Stimulated activated CD8-positive, alpha-beta memory T cell treated with anti-CD3 and anti-CD28 coated beads, Interleukin-7, amount 100 ng/mL, for 4 hours (primary cell): ENCODE data around the gene LAMA3.
A peak's percentile ranks its signal among the peaks of the same experiment; 100 is the strongest.

Source experiments
- DNase-seq, 2 donors: peaks; one replicate each; pipeline ENCODE4 v3.0.0-alpha.2; 2020; ENCODE audit warnings: low read depth in 2 of 2

Gene LAMA3

GRCh38 chr18:23776306-23776705, 87.1 kb downstream of the LAMA3 start:
- DNase-seq, result no peak

- DNase-seq, result no peak
These were observed 89.6 kb downstream of the LAMA3 start for GRCh38 chr18:23778828-23779227.

- no peak for DNase-seq
These were observed 90.5 kb downstream of the LAMA3 start for GRCh38 chr18:23779696-23780303.

- DNase-seq, result no peak
These were observed 95.6 kb downstream of the LAMA3 start for GRCh38 chr18:23784832-23785245.

- DNase-seq, result no peak
These were observed 103.8 kb downstream of the LAMA3 start for GRCh38 chr18:23793051-23793450.

- DNase-seq, result no peak
These were observed 105.0 kb downstream of the LAMA3 start for GRCh38 chr18:23793985-23794867.

- no peak for DNase-seq
These were observed 109.0 kb downstream of the LAMA3 start for GRCh38 chr18:23798249-23798648.

- no peak for DNase-seq
These were observed 109.6 kb downstream of the LAMA3 start for GRCh38 chr18:23798824-23799223.

- no peak for DNase-seq
These were observed 110.3 kb downstream of the LAMA3 start for GRCh38 chr18:23799540-23799939.

- DNase-seq, result no peak
These were observed 111.6 kb downstream of the LAMA3 start for GRCh38 chr18:23800902-23801301.

- DNase-seq, result no peak
These were observed 113.6 kb downstream of the LAMA3 start for GRCh38 chr18:23802817-23803216.

- no peak for DNase-seq
These were observed 114.5 kb downstream of the LAMA3 start for GRCh38 chr18:23803755-23804154.

GRCh38 chr18:23805898-23806297, 116.6 kb downstream of the LAMA3 start:
- no peak for DNase-seq

GRCh38 chr18:23809415-23809814, 120.2 kb downstream of the LAMA3 start:
- no peak for DNase-seq

GRCh38 chr18:23810396-23810795, 121.1 kb downstream of the LAMA3 start:
- DNase-seq, result peak in 1 of 2 donors; percentile 20

- no peak for DNase-seq
These were observed 121.9 kb downstream of the LAMA3 start for GRCh38 chr18:23811176-23811575.

- DNase-seq, result no peak
These were observed 123.5 kb downstream of the LAMA3 start for GRCh38 chr18:23812546-23813440.

- DNase-seq, result no peak
These were observed 125.8 kb downstream of the LAMA3 start for GRCh38 chr18:23814991-23815614.

GRCh38 chr18:23816021-23816420, 126.8 kb downstream of the LAMA3 start:
- no peak for DNase-seq

GRCh38 chr18:23816740-23817139, 127.5 kb downstream of the LAMA3 start:
- no peak for DNase-seq

GRCh38 chr18:23819001-23819400, 129.7 kb downstream of the LAMA3 start:
- DNase-seq, result no peak
